Spleen (tissue), 7 donors: ENCODE measurements around the gene INO80.
A peak's percentile ranks its signal among the peaks of the same experiment; 100 is the strongest.

Experiments
- POLR2A ChIP-seq, 3 donors: fragments of 450-650 bp; IDR thresholded peaks; one replicate each; pipeline ENCODE4 v1.5.1; 2017; ENCODE audit warnings: antibody characterized with exemption in 3 of 3, mild to moderate bottlenecking in 1 of 3
- TF ChIP-seq, protein P1 (sequence below), 11 experiments: fragments of 200-600 bp in 7 of 11; fragments of 450-650 bp in 4 of 11; sonication (generic) in 4 of 11; IDR thresholded peaks in 8 of 11; conservative IDR thresholded peaks in 3 of 11; 1 replicate in 7 of 11; 2 replicates in 4 of 11; pipeline versions ENCODE4 v1.4.0 to v1.8.0; 2016 to 2021; ENCODE audit warnings: antibody characterized with exemption in 11 of 11, inconsistent platforms in 4 of 11, mild to moderate bottlenecking in 1 of 11
- donor health status: DM: no; HTN: no; CAD: no; lungs with moderate emphysema.
- donor health status: DM: no; HTN: no; CAD: no.
- donor health status: DM: no; HTN: no; CAD: no.

DNA sequence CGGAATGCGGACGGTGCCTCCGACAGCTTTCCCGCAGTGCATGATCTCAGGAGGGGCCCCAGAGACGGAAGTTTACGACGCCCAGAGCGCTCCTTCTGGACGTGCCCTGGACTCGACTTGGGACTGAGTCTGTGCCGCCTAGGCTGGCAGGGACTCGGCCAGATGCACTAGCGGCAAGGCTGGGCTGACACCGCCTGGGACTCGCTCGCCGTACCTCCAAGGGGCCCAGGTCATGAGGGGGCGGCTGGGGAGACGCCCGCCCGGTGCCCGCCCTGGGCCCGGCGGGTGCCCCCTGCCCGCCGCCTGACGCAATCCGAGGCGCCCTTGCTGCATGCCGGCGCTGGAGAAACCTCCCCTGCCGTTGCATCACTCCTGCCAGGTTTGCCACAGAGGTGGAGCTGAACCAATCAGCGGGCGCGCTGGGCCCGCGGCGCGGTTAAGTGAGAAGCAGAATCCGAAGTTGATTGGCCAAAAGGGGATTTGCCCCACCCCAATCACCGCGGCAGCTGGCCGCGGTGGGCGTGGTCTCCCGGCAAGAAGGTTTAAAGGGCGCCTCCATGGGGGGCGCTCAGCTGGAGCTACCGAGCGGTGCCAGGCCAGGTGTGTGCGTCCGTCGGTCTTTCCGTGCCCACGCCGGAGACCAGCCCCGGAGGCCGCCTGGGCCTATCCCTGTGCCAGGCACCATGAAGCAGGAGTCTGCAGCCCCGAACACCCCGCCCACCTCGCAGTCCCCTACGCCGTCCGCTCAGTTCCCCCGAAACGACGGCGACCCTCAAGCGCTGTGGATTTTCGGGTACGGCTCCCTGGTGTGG lies 163.0 kb downstream of the INO80 start, which contains the start of gene CHAC1:
- TF ChIP-seq, protein P1, sequence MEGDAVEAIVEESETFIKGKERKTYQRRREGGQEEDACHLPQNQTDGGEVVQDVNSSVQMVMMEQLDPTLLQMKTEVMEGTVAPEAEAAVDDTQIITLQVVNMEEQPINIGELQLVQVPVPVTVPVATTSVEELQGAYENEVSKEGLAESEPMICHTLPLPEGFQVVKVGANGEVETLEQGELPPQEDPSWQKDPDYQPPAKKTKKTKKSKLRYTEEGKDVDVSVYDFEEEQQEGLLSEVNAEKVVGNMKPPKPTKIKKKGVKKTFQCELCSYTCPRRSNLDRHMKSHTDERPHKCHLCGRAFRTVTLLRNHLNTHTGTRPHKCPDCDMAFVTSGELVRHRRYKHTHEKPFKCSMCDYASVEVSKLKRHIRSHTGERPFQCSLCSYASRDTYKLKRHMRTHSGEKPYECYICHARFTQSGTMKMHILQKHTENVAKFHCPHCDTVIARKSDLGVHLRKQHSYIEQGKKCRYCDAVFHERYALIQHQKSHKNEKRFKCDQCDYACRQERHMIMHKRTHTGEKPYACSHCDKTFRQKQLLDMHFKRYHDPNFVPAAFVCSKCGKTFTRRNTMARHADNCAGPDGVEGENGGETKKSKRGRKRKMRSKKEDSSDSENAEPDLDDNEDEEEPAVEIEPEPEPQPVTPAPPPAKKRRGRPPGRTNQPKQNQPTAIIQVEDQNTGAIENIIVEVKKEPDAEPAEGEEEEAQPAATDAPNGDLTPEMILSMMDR (IDR thresholded peaks at IDR 0.05 in 8 of 11, conservative IDR thresholded peaks at IDR 0.05 in 3 of 11): peak in 5 of 11 experiments; percentile 13 to 40 (median 24)
- TF ChIP-seq POLR2A (IDR thresholded peaks at IDR 0.05): no peak
